Activated T-helper 1 cell treated with anti-CD3 and anti-CD28 coated beads, Interleukin-12 subunit alpha, Interleukin-12 subunit beta, Interleukin-2, Interleukin-4 antibody, amounts not matched to agents 30 ng/mL and 10 ng/mL and 1 ng/mL, durations not matched to agents 14 hours and 24 hours and 36 hours (primary cell): ENCODE measurements around the gene AK1. TPM values are rescaled to one million over a fixed set of nuclear protein-coding genes. Genes with fewer than 3 reads are reported as not detected.
A peak's percentile ranks its signal among the peaks of the same experiment; 100 is the strongest.

Experiments used
- DNase-seq: peaks from one replicate; pipeline ENCODE4 v3.0.0; 2021; ENCODE audit warnings: low spot score
- H3K27ac Mint-ChIP-seq: one replicate; pipeline ENCODE4 v1.8.0; 2021; ENCODE audit warnings: mild to moderate bottlenecking, mixed read lengths
- H3K27me3 Mint-ChIP-seq: one replicate; pipeline ENCODE4 v1.8.0; 2022; ENCODE audit warnings: mild to moderate bottlenecking, moderate library complexity, mixed read lengths; ENCODE audit not compliant: insufficient read depth
- H3K36me3 Mint-ChIP-seq: one replicate; pipeline ENCODE4 v1.8.0; 2021; ENCODE audit warnings: low read depth, mixed read lengths
- H3K4me1 Mint-ChIP-seq: one replicate; pipeline ENCODE4 v1.8.0; 2021; ENCODE audit warnings: low read depth, mixed read lengths
- H3K4me3 Mint-ChIP-seq: one replicate; pipeline ENCODE4 v1.8.0; 2021; ENCODE audit warnings: mild to moderate bottlenecking, moderate library complexity, mixed read lengths
- H3K9me3 Mint-ChIP-seq: one replicate; pipeline ENCODE4 v1.8.0; 2021; ENCODE audit warnings: mixed read lengths
- intact Hi-C: fragments of 100-400 bp; cut with micrococcal nuclease; formaldehyde crosslinking; loops from one replicate; pipeline ENCODE4 v1.15.1; 2024
- total RNA-seq: library from RNA; stranded (reverse); gene quantifications from 2 replicates; pipeline ENCODE4 v1.2.3, GENCODE V29; 2022

The AK1 gene
- total RNA-seq, 1 donor from 2014 or later, result 20.8 TPM

DNA sequence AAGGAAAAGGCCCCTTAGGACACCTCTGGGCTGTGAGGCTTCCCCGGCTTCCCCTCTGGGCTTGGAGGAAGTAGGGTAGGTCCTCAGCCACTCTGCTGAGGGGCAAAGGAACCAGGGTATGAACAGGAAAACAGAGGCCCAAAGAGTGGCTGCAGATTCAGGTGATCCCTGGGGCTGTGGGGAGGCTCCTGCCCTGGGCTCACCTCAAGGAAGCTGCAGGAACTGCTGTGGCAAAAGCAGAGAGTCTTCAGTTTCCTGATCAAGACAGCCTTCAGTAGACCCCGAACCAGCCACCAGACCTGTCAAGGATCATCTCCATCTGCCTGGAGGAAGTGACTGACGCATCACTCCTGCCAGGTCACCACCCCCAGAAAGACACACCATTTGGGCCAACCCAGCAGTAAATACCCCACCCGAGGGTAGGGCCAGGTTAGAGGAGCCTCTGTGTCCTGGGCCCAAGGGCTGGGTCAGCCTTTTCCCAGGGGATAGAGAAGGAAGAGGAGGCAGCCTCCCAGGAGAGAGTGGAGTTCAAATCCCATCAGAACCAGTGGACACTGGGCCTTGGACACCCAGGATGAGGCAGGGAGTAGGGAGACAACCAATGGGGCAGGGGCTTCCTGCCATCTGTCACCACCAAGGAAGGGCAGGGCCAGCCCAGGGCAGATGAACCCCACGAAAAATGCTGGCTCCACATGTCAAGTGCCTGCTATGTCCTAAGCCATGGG, 27.7 kb upstream of the AK1 start:
- intact Hi-C loops, result loop anchor here (10.0 kb wide), 1 partner anchor 330 kb away; no protein-coding TSS in a partner anchor
- DNase-seq, result peak; percentile 42
- H3K4me3 Mint-ChIP-seq, result peak overlapping the region; percentile 93
- no peaks in the 10 kb centered on the region for H3K27me3 Mint-ChIP-seq
- H3K27ac Mint-ChIP-seq, result peak overlapping the region; percentile 100
- peaks cover 9% of the 10 kb centered on the region for H3K36me3 Mint-ChIP-seq
- peaks cover 47% of the 10 kb centered on the region for H3K4me1 Mint-ChIP-seq
- H3K9me3 Mint-ChIP-seq, result no peaks in the 10 kb centered on the region

DNA sequence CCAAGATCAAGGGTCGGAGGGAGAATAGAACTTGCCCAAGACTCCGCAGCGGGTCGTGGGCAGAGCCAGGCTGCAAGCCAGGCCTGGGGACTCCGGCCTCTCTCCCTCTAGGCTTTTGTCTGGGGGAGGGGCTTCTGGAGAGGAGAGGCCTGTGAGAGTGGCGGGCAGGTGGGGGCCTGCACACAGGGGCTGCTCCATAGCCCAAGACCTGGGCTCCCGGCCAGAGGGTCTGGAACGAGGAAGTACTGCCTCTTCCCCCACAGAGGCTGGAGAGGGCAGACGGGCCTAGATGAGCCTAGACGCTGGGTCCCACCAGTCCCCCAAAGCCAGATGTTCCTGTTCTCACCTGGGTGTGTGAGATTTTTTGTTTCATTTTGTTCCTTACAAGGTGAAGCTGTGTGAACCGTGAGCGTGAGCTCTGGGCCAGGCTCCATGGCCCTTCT, 27.1 kb upstream of the AK1 start:
- Mint-ChIP-seq H3K27me3 (no peaks in the 10 kb centered on the region), H3K4me1 (peaks cover 47% of the 10 kb centered on the region), H3K9me3 (no peaks in the 10 kb centered on the region), H3K4me3 (peak overlapping the region; percentile 93), H3K36me3 (peaks cover 7% of the 10 kb centered on the region), H3K27ac (peak overlapping the region; percentile 100)
- no peak for DNase-seq
- intact Hi-C loops, result loop anchor here (10.0 kb wide), 1 partner anchor 330 kb away; no protein-coding TSS in a partner anchor

- Mint-ChIP-seq H3K27ac (peak overlapping the region; percentile 100), H3K36me3 (peaks cover 7% of the 10 kb centered on the region), H3K4me3 (peak overlapping the region; percentile 93), H3K9me3 (no peaks in the 10 kb centered on the region), H3K27me3 (no peaks in the 10 kb centered on the region), H3K4me1 (peaks cover 47% of the 10 kb centered on the region)
- intact Hi-C loops, result loop anchor here (1.0 to 10.0 kb wide), 4 partner anchors 7 to 329 kb away; partner anchors contain the start of genes CDK9 and ST6GALNAC4
- DNase-seq, result peak; percentile 83
Observed at GRCh38 chr9:127903557-127904475, 26.3 kb upstream of the AK1 start.

- DNase-seq, result peak; percentile 70
- peaks cover 35% of the 10 kb centered on the region for H3K36me3 Mint-ChIP-seq
- H3K27ac Mint-ChIP-seq, result peak within 1 kb of the TSS; percentile 87
- H3K4me1 Mint-ChIP-seq, result peaks cover 30% of the 10 kb centered on the region
- intact Hi-C loops, result no loop called here
- H3K4me3 Mint-ChIP-seq, result peak within 1 kb of the TSS; percentile 90
- no peaks in the 10 kb centered on the region for H3K27me3 Mint-ChIP-seq
- peaks cover 9% of the 10 kb centered on the region for H3K9me3 Mint-ChIP-seq
Observed at GRCh38 chr9:127899128-127899943, 21.9 kb upstream of the AK1 start, which contains the start of gene ST6GALNAC6. TSS of gene ST6GALNAC6 (minus strand) at chr9:127899603. CDS start at chr9:127897981, 1,622 bp downstream.

DNA sequence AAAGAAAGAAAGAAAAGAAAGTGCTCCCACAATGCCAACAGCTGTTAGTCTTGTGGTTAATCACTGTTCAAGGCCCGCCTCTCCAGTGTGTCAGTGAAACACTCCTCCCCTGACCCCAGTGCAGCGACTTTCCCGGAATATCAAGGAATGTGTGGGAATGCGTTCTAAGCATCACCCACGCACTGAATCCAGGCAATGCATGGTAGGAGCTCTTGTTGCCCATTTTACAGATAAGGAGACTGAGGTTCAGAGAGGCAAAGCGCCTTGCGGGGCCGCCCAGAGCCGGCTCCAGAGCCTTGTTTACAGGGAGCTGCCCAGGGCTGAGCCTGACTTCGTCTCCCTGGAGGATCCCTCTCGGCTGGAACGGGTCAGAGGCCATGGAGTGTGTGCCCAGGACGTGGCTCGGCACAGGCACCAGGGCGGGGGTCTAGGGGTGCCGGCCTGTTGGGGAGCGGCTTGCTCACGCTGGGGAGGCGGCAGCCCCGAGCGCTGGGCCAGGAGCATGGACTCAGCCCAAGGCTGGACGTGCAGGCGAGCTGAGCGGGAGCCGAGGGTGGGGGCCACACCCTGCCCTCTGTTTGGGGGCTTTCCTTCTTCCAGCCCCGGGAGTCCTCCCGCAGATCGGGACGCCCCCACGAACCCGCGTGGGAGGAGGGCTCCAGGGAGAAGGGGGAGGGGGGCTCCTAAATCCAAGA, 21.1 kb upstream of the AK1 start:
- intact Hi-C loops, result no loop called here
- Mint-ChIP-seq H3K4me3 (peak overlapping the region; percentile 90), H3K27ac (peak overlapping the region; percentile 87), H3K4me1 (peaks cover 29% of the 10 kb centered on the region), H3K36me3 (peaks cover 39% of the 10 kb centered on the region), H3K27me3 (no peaks in the 10 kb centered on the region), H3K9me3 (peaks cover 14% of the 10 kb centered on the region)
- no peak for DNase-seq

DNA sequence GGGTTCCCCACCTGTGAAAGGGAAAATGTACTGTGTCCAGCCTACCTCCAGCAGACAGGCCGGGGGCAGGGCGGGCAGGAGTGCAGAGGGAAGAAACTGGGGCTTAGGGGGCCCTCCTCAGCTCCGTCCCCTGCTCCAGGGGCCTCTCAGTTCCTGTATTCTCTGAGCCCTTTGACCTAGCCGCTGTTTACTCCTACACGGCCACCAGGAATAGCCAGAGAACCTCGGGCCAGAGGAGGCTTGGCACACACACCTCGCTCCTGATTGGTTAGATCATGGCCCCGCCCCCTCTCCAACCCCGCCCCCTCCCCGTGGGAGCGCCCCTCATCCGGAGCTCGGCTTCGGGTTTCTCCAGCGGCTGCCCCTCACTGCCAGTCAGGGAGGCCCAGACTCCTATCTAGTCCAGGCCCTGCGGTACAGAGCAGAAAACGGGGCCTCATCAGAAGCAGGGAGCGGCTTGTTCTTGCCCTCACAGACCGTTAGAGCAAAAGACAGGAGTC, 19.8 kb upstream of the AK1 start:
- Mint-ChIP-seq H3K36me3 (peaks cover 51% of the 10 kb centered on the region), H3K27me3 (no peaks in the 10 kb centered on the region), H3K9me3 (peaks cover 14% of the 10 kb centered on the region), H3K4me1 (peaks cover 31% of the 10 kb centered on the region), H3K27ac (no peak overlapping the region), H3K4me3 (peak overlapping the region; percentile 42)
- intact Hi-C loops, result no loop called here
- DNase-seq, result no peak

- no peaks in the 10 kb centered on the region for H3K27me3 Mint-ChIP-seq
Observed at GRCh38 chr9:127896395-127897192, 19.1 kb upstream of the AK1 start.

DNA sequence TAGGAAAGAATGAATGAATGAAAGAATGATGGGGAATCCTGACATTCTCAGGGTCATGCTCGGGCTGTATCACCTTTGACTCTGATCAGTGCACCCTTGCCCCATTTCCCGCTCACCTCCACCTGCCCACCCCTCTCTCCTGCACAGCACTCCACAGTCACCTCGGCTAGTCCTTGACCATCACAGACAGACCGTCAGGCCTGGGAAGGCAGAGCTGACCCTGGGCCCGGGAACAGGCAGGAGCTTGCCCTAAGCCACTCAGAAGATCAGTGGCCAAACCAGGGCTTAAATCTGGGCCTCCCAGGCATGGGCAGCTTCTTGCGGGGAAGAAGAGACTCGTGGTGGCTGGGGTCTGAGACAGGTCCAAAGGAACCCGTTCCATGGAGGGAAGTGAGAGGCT, 18.3 kb upstream of the AK1 start:
- no peak for DNase-seq
- H3K27ac Mint-ChIP-seq, result no peak overlapping the region
- peaks cover 14% of the 10 kb centered on the region for H3K9me3 Mint-ChIP-seq
- H3K4me1 Mint-ChIP-seq, result peaks cover 25% of the 10 kb centered on the region
- no peaks in the 10 kb centered on the region for H3K27me3 Mint-ChIP-seq
- peaks cover 54% of the 10 kb centered on the region for H3K36me3 Mint-ChIP-seq
- no peak overlapping the region for H3K4me3 Mint-ChIP-seq
- intact Hi-C loops, result no loop called here

More at GRCh38 chr9:127896395-127897192, 19.1 kb upstream of the AK1 start:
- H3K9me3 Mint-ChIP-seq, result peaks cover 14% of the 10 kb centered on the region
- no peak overlapping the region for H3K27ac Mint-ChIP-seq
- no peak overlapping the region for H3K4me3 Mint-ChIP-seq
- DNase-seq, result no peak
- peaks cover 29% of the 10 kb centered on the region for H3K4me1 Mint-ChIP-seq
- H3K36me3 Mint-ChIP-seq, result peaks cover 52% of the 10 kb centered on the region
- intact Hi-C loops, result no loop called here

- peaks cover 14% of the 10 kb centered on the region for H3K9me3 Mint-ChIP-seq
- no peak for DNase-seq
- peaks cover 22% of the 10 kb centered on the region for H3K4me1 Mint-ChIP-seq
- no peaks in the 10 kb centered on the region for H3K27me3 Mint-ChIP-seq
- intact Hi-C loops, result no loop called here
- no peak overlapping the region for H3K27ac Mint-ChIP-seq
- no peak overlapping the region for H3K4me3 Mint-ChIP-seq
- H3K36me3 Mint-ChIP-seq, result peaks cover 62% of the 10 kb centered on the region
Observed at GRCh38 chr9:127893392-127893791, 15.9 kb upstream of the AK1 start.

DNA sequence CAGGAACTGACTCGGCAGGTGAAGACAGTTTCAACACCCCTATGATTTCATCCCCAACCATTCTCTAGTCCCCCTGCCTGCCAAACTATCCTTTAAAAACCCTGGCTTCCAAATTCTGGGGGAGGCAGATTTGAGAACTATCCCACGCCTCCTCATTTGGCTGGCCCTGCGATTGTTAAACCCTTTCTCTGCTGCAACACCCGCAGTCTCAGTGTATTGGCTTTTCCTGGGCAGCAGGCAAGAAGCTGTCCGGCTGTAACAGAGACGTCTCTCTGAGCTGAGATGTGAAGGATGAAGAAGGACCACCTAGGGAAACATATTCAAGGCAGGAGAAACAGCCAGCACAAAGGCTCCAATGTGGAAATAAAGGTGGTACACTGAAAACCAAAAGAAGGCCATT, 15.4 kb upstream of the AK1 start:
- peaks cover 62% of the 10 kb centered on the region for H3K36me3 Mint-ChIP-seq
- no peak overlapping the region for H3K27ac Mint-ChIP-seq
- H3K9me3 Mint-ChIP-seq, result peaks cover 14% of the 10 kb centered on the region
- DNase-seq, result no peak
- peaks cover 20% of the 10 kb centered on the region for H3K4me1 Mint-ChIP-seq
- no peaks in the 10 kb centered on the region for H3K27me3 Mint-ChIP-seq
- H3K4me3 Mint-ChIP-seq, result no peak overlapping the region
- intact Hi-C loops, result no loop called here

DNA sequence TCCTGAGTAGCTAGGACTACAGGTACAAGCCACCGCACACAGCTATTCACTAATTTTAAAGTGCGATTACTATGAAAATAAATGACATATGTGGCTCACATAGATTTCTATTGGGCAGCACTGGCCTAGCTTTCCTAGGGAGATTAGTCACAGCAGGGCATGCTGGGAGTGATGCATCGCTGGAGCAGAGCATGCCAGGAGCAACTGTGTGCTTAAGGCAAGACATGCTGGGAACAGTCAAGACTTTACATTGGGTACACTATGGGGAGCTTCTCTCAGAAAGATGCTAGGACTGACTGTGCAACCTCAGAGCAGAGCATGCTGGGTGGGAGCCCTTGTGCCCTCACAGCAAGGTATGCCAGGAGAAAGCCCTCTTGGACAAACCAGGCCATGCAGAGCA, 12.6 kb upstream of the AK1 start:
- H3K27me3 Mint-ChIP-seq, result no peaks in the 10 kb centered on the region
- no peak for DNase-seq
- intact Hi-C loops, result no loop called here
- H3K36me3 Mint-ChIP-seq, result peaks cover 58% of the 10 kb centered on the region
- H3K9me3 Mint-ChIP-seq, result peaks cover 8% of the 10 kb centered on the region
- H3K4me3 Mint-ChIP-seq, result no peak overlapping the region
- H3K4me1 Mint-ChIP-seq, result peaks cover 20% of the 10 kb centered on the region
- H3K27ac Mint-ChIP-seq, result no peak overlapping the region
